GM12872 (cell line): ENCODE results near the gene CMPK1.

ENCODE experiments used
- CTCF ChIP-seq: IDR thresholded peaks from 3 replicates; pipeline ENCODE4 v1.5.1; 2011; ENCODE audit warnings: low read depth, mild to moderate bottlenecking, low read length, moderate library complexity; ENCODE audit not compliant: insufficient read depth

CMPK1 gene

GRCh38 chr1:47323599-47324031 is 10.0 kb upstream of the CMPK1 start:
- no peak for TF ChIP-seq CTCF

- no peak for TF ChIP-seq CTCF
Observed at GRCh38 chr1:47324682-47325081, 8.9 kb upstream of the CMPK1 start.

GRCh38 chr1:47325528-47325927 is 8.1 kb upstream of the CMPK1 start:
- no peak for TF ChIP-seq CTCF

GRCh38 chr1:47326271-47326670 is 7.3 kb upstream of the CMPK1 start:
- no peak for TF ChIP-seq CTCF

- no peak for TF ChIP-seq CTCF
Observed at GRCh38 chr1:47328992-47329391, 4.6 kb upstream of the CMPK1 start.

GRCh38 chr1:47330212-47330611 is 3.4 kb upstream of the CMPK1 start:
- no peak for TF ChIP-seq CTCF

GRCh38 chr1:47331875-47332274 is 1.7 kb upstream of the CMPK1 start:
- TF ChIP-seq CTCF, result no peak

- TF ChIP-seq CTCF, result no peak
Observed at GRCh38 chr1:47332779-47333577, 612 bp upstream of the CMPK1 start.
